LNCAP (cell line): Measurements from ENCODE around the gene LEO1.

Source experiments
- TF ChIP-seq, protein P1 (sequence below): fragments of 450-650 bp; IDR thresholded peaks from 2 replicates; pipeline ENCODE4 v1.5.1; 2017; ENCODE audit warnings: mild to moderate bottlenecking

Gene LEO1

DNA sequence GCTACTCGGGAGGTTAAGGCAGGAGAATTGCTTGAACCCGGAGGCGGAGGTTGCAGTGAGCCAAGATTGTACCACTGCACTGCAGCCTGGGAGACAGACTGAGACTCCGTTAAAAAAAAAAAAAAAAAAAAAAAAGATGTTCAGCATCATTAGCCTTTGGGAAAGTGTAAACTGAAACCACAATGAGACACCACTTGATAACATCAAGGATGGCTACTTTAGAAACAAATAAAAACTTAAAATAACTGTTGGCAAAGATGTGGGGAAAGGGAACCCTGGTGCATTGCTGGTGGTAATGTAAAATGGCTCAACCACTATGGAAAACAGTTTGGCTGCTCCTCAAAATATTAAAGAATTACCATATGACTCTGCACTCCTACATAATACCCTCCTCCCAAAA is 1.9 kb downstream of the LEO1 start:
- TF ChIP-seq, protein P1, sequence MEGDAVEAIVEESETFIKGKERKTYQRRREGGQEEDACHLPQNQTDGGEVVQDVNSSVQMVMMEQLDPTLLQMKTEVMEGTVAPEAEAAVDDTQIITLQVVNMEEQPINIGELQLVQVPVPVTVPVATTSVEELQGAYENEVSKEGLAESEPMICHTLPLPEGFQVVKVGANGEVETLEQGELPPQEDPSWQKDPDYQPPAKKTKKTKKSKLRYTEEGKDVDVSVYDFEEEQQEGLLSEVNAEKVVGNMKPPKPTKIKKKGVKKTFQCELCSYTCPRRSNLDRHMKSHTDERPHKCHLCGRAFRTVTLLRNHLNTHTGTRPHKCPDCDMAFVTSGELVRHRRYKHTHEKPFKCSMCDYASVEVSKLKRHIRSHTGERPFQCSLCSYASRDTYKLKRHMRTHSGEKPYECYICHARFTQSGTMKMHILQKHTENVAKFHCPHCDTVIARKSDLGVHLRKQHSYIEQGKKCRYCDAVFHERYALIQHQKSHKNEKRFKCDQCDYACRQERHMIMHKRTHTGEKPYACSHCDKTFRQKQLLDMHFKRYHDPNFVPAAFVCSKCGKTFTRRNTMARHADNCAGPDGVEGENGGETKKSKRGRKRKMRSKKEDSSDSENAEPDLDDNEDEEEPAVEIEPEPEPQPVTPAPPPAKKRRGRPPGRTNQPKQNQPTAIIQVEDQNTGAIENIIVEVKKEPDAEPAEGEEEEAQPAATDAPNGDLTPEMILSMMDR = no peak

GRCh38 chr15:51967583-51967982 is 4.0 kb downstream of the LEO1 start:
- TF ChIP-seq, protein P1 = no peak

GRCh38 chr15:51966192-51966591 is 5.4 kb downstream of the LEO1 start:
- TF ChIP-seq, protein P1 = no peak

- TF ChIP-seq, protein P1 = no peak
These were observed 5.9 kb downstream of the LEO1 start for GRCh38 chr15:51965691-51966090.

DNA sequence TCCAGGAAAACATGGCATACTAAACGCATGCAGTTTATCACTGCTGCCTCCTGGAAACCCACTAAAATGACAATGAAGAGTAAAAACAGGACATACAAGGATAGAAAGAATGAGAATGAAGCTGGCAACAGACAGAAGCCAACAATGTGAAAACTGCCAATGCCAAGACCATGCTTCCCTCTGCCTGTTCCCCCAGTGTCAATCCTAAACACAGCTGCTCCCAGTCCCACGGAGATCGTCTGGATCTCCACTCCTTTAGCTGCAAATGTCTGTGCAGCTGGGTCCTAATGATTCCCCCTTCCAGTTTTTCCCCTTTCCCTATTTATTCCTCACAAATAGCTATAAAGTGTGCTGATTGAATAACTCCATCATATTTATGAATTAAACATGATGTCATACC is 16.1 kb downstream of the LEO1 start:
- TF ChIP-seq, protein P1 = no peak

DNA sequence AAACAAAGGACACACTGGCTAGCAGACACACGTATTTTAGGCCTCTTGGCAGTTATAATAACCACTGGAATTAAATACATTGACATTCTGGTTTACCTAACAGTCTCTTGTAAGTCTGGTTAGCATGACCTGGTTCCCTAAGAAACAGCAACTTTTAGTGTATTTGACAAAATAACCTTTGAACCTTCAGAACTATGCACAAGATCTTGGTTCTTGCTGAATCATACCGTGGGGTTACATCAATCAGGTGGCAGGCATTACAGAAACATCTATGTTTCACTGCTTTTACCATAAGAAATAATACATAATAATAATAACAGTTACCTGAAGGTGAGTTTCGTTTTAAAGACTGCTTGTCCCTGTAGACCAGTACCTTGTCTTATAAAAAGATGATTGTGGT is 18.8 kb downstream of the LEO1 start:
- TF ChIP-seq, protein P1 = no peak

DNA sequence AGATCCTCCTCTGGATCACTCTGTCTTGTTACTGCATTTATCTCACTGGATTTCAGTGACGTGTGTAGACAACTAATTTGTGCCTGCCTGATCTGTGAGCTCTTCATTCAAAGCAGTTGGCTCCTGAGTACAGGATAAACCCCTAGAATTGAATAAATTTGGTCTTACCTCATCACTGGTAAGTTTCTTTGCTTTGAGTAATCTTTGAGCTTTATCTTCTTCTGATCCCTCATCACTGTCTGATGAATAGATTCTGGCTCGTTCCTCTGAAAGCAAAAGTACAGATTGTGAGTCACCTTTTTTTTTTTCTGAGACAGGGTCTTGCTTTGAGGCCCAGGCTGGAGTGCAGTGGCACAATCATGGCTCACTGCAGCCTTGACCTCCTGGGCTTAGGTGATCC is 24.5 kb downstream of the LEO1 start:
- TF ChIP-seq, protein P1 = no peak

DNA sequence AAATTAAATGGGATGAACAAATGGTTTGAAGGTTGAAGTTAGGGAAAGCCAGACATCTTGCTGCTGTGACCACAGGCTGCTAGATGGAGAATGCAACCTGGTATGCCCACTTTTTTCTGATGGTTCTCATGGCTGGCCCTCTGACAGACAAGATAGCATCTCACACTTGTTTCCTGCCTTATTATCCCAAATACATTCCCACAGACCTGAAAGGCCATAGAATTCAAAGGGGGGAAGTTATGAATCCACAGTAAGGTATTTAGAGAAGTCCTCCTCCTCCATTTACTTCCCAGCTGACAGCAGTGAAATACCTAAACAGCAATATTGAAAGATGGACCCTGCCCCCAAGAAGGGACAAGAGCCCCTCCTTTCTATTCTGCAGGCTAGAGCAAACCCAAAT is 32.4 kb downstream of the LEO1 start:
- TF ChIP-seq, protein P1 = no peak
